Liver (tissue), 9 donors: Measurements from ENCODE around the gene R3HDML. TPM values are rescaled to one million over a fixed set of nuclear protein-coding genes. Genes with fewer than 3 reads are reported as not detected.
A peak's percentile ranks its signal among the peaks of the same experiment; 100 is the strongest.

ENCODE experiments used
- DNase-seq: peaks from one replicate; pipeline ENCODE4 v3.0.0-alpha.2; 2017; ENCODE audit warnings: low spot score
- H3K27ac ChIP-seq, 2 donors: one replicate each; pipeline ENCODE4 v1.7.0; 2013; ENCODE audit warnings: inconsistent platforms in 2 of 2, low read length in 2 of 2, control low read depth in 1 of 2, low read depth in 1 of 2, mild to moderate bottlenecking in 1 of 2
- H3K27me3 ChIP-seq, 4 donors: one replicate each; pipeline versions ENCODE4 v1.6.1 to v1.7.0; 2013; ENCODE audit warnings: low read length in 3 of 4, inconsistent platforms in 1 of 4, mild to moderate bottlenecking in 1 of 4, moderate library complexity in 1 of 4; ENCODE audit not compliant: control insufficient read depth in 4 of 4, insufficient read depth in 4 of 4
- H3K36me3 ChIP-seq, 4 donors: one replicate each; pipeline versions ENCODE4 v1.6.1 to v1.7.0; 2013; ENCODE audit warnings: low read length in 3 of 4, mild to moderate bottlenecking in 3 of 4, low read depth in 1 of 4, moderate library complexity in 1 of 4; ENCODE audit not compliant: control insufficient read depth in 4 of 4, insufficient read depth in 3 of 4
- H3K4me1 ChIP-seq, 4 donors: one replicate each; pipeline versions ENCODE4 v1.6.1 to v1.7.0; 2013; ENCODE audit warnings: low read length in 3 of 4, mild to moderate bottlenecking in 3 of 4, moderate library complexity in 1 of 4; ENCODE audit not compliant: control insufficient read depth in 4 of 4, insufficient read depth in 4 of 4
- H3K4me3 ChIP-seq, 3 donors: one replicate each; pipeline versions ENCODE4 v1.6.1 to v1.7.0; 2013; ENCODE audit warnings: low read length in 3 of 3, control low read depth in 1 of 3, low read depth in 1 of 3, mild to moderate bottlenecking in 1 of 3
- H3K9ac ChIP-seq, 2 donors: one replicate each; pipeline ENCODE4 v1.7.0; 2013; ENCODE audit warnings: low read length in 2 of 2, mild to moderate bottlenecking in 2 of 2, moderate library complexity in 2 of 2, control low read depth in 1 of 2, low read depth in 1 of 2
- H3K9me3 ChIP-seq, 4 donors: one replicate each; pipeline versions ENCODE4 v1.6.1 to v1.7.0; 2013; ENCODE audit warnings: low read length in 3 of 4; ENCODE audit not compliant: control insufficient read depth in 4 of 4
- EGR1 ChIP-seq, 2 donors: IDR thresholded peaks; 2 replicates each; pipeline ENCODE4 v1.6.1; 2016 to 2018; ENCODE audit warnings: antibody characterized with exemption in 2 of 2, low read depth in 2 of 2
- FOXA1 ChIP-seq: IDR thresholded peaks from 2 replicates; pipeline ENCODE4 v1.6.1; 2016; ENCODE audit warnings: antibody characterized with exemption
- FOXA2 ChIP-seq: IDR thresholded peaks from 2 replicates; pipeline ENCODE4 v1.6.1; 2016; ENCODE audit warnings: antibody characterized with exemption
- GABPA ChIP-seq, 2 donors: IDR thresholded peaks in 1 of 2; conservative IDR thresholded peaks in 1 of 2; 2 replicates each; pipeline ENCODE4 v1.6.1; 2016; ENCODE audit warnings: antibody characterized with exemption in 2 of 2, mild to moderate bottlenecking in 1 of 2, moderate library complexity in 1 of 2
- HNF4A ChIP-seq, 2 donors: conservative IDR thresholded peaks; 2 replicates each; pipeline ENCODE4 v1.6.1; 2016; ENCODE audit warnings: antibody characterized with exemption in 2 of 2, mild to moderate bottlenecking in 2 of 2
- HNF4G ChIP-seq: IDR thresholded peaks from 2 replicates; pipeline ENCODE4 v1.6.1; 2016; ENCODE audit warnings: antibody characterized with exemption
- JUND ChIP-seq, 2 donors: IDR thresholded peaks; 2 replicates each; pipeline ENCODE4 v1.6.1; 2016; ENCODE audit warnings: antibody characterized with exemption in 2 of 2
- NR2F2 ChIP-seq: IDR thresholded peaks from 2 replicates; pipeline ENCODE4 v1.6.1; 2016; ENCODE audit warnings: antibody characterized with exemption
- RAD21 ChIP-seq, 2 donors: IDR thresholded peaks; 2 replicates each; pipeline ENCODE4 v1.6.1; 2016; ENCODE audit warnings: antibody characterized with exemption in 2 of 2, mild to moderate bottlenecking in 2 of 2
- RXRA ChIP-seq, 2 donors: IDR thresholded peaks; 2 replicates each; pipeline ENCODE4 v1.6.1; 2017 to 2018; ENCODE audit warnings: antibody characterized with exemption in 2 of 2, mild to moderate bottlenecking in 1 of 2
- SP1 ChIP-seq: IDR thresholded peaks from 2 replicates; pipeline ENCODE4 v1.6.1; 2018; ENCODE audit warnings: antibody characterized with exemption, mild to moderate bottlenecking
- TAF1 ChIP-seq: conservative IDR thresholded peaks from 2 replicates; pipeline ENCODE4 v1.6.1; 2016; ENCODE audit warnings: antibody characterized with exemption, mild to moderate bottlenecking
- YY1 ChIP-seq: IDR thresholded peaks from 2 replicates; pipeline ENCODE4 v1.6.1; 2016; ENCODE audit warnings: antibody characterized with exemption, mild to moderate bottlenecking
- WGBS: extraction: QIAGEN DNeasy Blood & Tissue Kit; methylation state at CpG from one replicate; pipeline ENCODE4 v1.1.7; 2013; 5-methylcytosine and 5-hydroxymethylcytosine counted together
- polyA plus RNA-seq, 2 donors: library from polyadenylated mRNA; stranded (reverse) in 1 of 2; unstranded in 1 of 2; fragments of 200-250 nt in 1 of 2; fragments of >200 nt in 1 of 2; fragmentation: Nextera tagmentation in 1 of 2; extraction: Ambion mirVana in 1 of 2; gene quantifications; one replicate each; pipeline versions ENCODE4 v1.2.1 to v1.2.3, GENCODE V29; 2013 to 2015
- total RNA-seq, 2 donors: library from RNA; depleted of rRNA; stranded (reverse); fragments of >200 nt; gene quantifications; one replicate each; pipeline ENCODE4 v1.2.3, GENCODE V29; 2014
- TF ChIP-seq, protein P1 (sequence below): IDR thresholded peaks from 2 replicates; pipeline ENCODE4 v1.6.1; 2016; ENCODE audit warnings: antibody characterized with exemption
- TF ChIP-seq, protein P2 (sequence below): IDR thresholded peaks from 2 replicates; pipeline ENCODE4 v1.6.1; 2016; ENCODE audit warnings: antibody characterized with exemption, mild to moderate bottlenecking
- TF ChIP-seq, protein P3 (sequence below): fragments of 150-350 bp; IDR thresholded peaks from 2 replicates; pipeline ENCODE4 v1.5.1; 2017; ENCODE audit warnings: improper control_type of control experiment, low read depth, low read length; ENCODE audit not compliant: missing input control
- TF ChIP-seq, protein P4 (sequence below): IDR thresholded peaks from 2 replicates; pipeline ENCODE4 v1.6.1; 2016; ENCODE audit warnings: antibody characterized with exemption
- TF ChIP-seq, protein P5 (sequence below): IDR thresholded peaks from 2 replicates; pipeline ENCODE4 v1.6.1; 2016; ENCODE audit warnings: antibody characterized with exemption
- donor health status: healthy.
- donor health status: healthy.
- donor health status: healthy.
- donor health status: healthy.
- donor health status: healthy.

Gene R3HDML
- total and polyA plus RNA-seq, 4 donors = not detected

DNA sequence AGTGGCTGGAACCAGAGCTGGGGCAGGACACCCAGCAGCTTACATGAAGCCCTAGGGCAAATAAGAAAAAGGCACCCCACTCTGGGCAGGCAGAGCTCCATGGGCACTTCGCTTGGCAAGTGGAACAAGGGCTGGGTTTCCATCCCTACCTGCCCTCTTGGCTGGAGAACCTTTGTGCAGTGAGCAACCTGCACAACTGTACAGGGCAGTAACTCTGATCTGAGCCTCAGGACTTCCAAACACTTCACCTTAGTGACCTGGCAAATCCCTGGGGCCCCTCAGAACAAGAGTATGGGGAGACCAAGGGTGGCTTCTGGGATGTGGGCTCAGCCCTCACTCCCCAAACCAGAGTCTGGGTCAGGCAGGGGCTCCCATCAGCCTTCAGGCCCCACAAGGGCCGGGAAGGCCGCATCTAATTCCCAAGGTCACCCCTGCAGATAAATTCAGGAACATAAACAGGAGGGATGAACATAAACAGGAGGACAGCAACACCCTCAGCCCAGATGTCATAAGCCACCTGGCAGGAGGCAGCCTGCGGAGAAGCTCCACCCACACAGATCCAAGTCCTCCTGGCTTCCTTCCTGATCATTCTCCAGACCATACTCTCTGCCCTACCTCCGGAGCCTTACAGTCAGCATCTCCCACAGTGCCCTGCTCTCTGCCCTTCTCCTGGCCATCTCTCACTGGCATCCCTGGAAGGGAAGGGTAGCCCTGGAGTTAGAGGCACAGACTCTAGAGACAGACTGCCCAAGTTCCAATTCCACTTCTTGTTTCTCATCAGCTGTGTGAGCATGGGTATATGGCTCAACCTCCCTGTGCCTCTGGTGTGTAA is 56.1 kb downstream of the R3HDML start:
- Histone ChIP-seq H3K4me1 (peaks cover 17 to 80% (median 61%) of the 10 kb centered on the region in 4 donors), H3K9me3 (no peaks in the 10 kb centered on the region), H3K36me3 (peaks cover 0 to 7% (median 3%) of the 10 kb centered on the region in 4 donors), H3K4me3 (peak overlapping the region; percentile 58 to 81 (median 73)), H3K27ac (peak overlapping the region; percentile 91 to 93), H3K27me3 (no peaks in the 10 kb centered on the region), H3K9ac (peak overlapping the region; percentile 44 to 97)
- TF ChIP-seq HNF4G (peak; percentile 20), JUND (IDR thresholded peaks at IDR 0.05) (peak in 1 of 2 donors; percentile 74), TAF1 (peak; percentile 83), FOXA1 (peak; percentile 75), FOXA2 (peak; percentile 57), YY1 (peak; percentile 81), HNF4A (conservative IDR thresholded peaks at IDR 0.05) (peak; percentile 79 to 88), RXRA (IDR thresholded peaks at IDR 0.05) (peak; percentile 64 to 93), EGR1 (IDR thresholded peaks at IDR 0.05; ENCODE audit: low read depth in 2 of 2) (peak in 1 of 2 donors; percentile 90), RAD21 (IDR thresholded peaks at IDR 0.05) (peak; percentile 26 to 44), GABPA (IDR thresholded peaks at IDR 0.05 in 1 of 2, conservative IDR thresholded peaks at IDR 0.05 in 1 of 2) (no peak), SP1 (peak; percentile 79), NR2F2 (no peak)
- TF ChIP-seq, protein P1, sequence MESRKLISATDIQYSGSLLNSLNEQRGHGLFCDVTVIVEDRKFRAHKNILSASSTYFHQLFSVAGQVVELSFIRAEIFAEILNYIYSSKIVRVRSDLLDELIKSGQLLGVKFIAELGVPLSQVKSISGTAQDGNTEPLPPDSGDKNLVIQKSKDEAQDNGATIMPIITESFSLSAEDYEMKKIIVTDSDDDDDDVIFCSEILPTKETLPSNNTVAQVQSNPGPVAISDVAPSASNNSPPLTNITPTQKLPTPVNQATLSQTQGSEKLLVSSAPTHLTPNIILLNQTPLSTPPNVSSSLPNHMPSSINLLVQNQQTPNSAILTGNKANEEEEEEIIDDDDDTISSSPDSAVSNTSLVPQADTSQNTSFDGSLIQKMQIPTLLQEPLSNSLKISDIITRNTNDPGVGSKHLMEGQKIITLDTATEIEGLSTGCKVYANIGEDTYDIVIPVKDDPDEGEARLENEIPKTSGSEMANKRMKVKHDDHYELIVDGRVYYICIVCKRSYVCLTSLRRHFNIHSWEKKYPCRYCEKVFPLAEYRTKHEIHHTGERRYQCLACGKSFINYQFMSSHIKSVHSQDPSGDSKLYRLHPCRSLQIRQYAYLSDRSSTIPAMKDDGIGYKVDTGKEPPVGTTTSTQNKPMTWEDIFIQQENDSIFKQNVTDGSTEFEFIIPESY = peak; percentile 88
- TF ChIP-seq, protein P2, sequence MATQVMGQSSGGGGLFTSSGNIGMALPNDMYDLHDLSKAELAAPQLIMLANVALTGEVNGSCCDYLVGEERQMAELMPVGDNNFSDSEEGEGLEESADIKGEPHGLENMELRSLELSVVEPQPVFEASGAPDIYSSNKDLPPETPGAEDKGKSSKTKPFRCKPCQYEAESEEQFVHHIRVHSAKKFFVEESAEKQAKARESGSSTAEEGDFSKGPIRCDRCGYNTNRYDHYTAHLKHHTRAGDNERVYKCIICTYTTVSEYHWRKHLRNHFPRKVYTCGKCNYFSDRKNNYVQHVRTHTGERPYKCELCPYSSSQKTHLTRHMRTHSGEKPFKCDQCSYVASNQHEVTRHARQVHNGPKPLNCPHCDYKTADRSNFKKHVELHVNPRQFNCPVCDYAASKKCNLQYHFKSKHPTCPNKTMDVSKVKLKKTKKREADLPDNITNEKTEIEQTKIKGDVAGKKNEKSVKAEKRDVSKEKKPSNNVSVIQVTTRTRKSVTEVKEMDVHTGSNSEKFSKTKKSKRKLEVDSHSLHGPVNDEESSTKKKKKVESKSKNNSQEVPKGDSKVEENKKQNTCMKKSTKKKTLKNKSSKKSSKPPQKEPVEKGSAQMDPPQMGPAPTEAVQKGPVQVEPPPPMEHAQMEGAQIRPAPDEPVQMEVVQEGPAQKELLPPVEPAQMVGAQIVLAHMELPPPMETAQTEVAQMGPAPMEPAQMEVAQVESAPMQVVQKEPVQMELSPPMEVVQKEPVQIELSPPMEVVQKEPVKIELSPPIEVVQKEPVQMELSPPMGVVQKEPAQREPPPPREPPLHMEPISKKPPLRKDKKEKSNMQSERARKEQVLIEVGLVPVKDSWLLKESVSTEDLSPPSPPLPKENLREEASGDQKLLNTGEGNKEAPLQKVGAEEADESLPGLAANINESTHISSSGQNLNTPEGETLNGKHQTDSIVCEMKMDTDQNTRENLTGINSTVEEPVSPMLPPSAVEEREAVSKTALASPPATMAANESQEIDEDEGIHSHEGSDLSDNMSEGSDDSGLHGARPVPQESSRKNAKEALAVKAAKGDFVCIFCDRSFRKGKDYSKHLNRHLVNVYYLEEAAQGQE = peak; percentile 83
- TF ChIP-seq, protein P3, sequence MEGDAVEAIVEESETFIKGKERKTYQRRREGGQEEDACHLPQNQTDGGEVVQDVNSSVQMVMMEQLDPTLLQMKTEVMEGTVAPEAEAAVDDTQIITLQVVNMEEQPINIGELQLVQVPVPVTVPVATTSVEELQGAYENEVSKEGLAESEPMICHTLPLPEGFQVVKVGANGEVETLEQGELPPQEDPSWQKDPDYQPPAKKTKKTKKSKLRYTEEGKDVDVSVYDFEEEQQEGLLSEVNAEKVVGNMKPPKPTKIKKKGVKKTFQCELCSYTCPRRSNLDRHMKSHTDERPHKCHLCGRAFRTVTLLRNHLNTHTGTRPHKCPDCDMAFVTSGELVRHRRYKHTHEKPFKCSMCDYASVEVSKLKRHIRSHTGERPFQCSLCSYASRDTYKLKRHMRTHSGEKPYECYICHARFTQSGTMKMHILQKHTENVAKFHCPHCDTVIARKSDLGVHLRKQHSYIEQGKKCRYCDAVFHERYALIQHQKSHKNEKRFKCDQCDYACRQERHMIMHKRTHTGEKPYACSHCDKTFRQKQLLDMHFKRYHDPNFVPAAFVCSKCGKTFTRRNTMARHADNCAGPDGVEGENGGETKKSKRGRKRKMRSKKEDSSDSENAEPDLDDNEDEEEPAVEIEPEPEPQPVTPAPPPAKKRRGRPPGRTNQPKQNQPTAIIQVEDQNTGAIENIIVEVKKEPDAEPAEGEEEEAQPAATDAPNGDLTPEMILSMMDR = no peak
- TF ChIP-seq, protein P4, sequence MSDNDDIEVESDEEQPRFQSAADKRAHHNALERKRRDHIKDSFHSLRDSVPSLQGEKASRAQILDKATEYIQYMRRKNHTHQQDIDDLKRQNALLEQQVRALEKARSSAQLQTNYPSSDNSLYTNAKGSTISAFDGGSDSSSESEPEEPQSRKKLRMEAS = peak; percentile 92
- TF ChIP-seq, protein P5, sequence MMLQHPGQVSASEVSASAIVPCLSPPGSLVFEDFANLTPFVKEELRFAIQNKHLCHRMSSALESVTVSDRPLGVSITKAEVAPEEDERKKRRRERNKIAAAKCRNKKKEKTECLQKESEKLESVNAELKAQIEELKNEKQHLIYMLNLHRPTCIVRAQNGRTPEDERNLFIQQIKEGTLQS = no peak
- WGBS = 20% methylated on average over 5 of the region's 5 CpGs
- peak; percentile 65 for DNase-seq
